ENCODE measurements around the gene KCND3.
A peak's percentile ranks its signal among the peaks of the same experiment; 100 is the strongest.

Gene KCND3

DNA sequence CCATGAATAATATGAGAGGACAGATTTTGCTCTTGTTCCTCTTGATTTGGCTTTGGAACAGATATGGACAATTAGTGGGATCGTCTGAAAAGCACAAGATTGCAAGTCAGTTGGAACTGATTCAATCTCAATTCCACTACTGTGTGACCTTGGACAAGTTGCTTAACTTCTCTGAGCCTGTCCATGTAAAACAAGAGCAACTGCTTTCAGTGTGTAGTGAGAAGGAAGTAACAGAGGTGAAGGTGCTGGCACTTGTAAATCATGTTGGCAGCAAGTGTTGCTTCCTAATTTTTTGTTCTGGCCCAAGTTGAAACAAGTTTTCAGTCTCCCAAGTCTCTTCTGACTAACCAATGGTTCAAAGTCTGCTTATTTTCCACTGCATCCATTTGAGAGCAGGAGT is 265.6 kb downstream of the KCND3 start:
- TF ChIP-seq BACH2 (CRISPR knock-in tag; IDR thresholded peaks at IDR 0.05; ENCODE audit: borderline replicate concordance) (no peak), ARNTL (CRISPR knock-in tag; IDR thresholded peaks at IDR 0.05; ENCODE audit: borderline replicate concordance, low read depth) (no peak), OSR1 (CRISPR knock-in tag; IDR thresholded peaks at IDR 0.05) (no peak), GLIS3 (CRISPR knock-in tag; IDR thresholded peaks at IDR 0.05) (no peak), TOX (CRISPR knock-in tag; IDR thresholded peaks at IDR 0.05; ENCODE audit: borderline replicate concordance) (no peak), SNAI2 (CRISPR knock-in tag; IDR thresholded peaks at IDR 0.05) (no peak)
- no peak for ATAC-seq

DNA sequence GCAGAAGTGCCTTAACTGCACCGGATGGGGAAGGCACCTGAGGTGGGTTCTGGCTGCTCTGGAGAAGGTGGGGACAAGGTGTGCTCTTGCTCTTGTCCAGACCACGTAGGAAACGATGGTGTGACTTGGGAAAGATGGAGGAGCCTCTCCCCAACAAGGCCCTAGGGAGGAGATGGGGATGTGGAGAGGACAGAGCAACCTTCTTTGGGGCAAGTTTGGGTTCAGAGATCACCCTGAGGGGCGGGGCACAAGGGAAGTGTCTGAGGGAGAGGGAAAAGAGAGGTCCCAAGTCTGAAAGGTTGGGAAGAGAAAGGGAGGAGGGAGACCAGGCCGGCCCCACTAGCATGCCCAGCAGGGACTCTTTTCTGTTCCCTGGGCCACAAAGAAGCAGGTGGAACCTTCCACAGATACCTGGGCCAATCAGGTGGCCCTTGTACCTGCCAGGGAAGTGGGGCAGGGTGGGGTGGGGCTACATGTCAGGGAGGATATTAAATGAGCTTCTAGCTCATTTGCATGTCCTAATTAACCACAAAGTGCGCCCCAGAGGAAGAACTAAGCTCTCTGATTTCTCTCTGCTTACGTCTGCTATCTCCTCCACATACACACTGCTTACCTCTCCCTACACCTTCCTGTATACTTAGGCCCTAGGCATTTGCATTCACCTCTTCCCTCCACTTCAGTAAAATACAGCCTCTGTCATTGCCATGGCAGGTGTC is 266.2 kb downstream of the KCND3 start:
- ATAC-seq = no peak
- TF ChIP-seq GLIS3 (CRISPR knock-in tag; IDR thresholded peaks at IDR 0.05) = no peak

DNA sequence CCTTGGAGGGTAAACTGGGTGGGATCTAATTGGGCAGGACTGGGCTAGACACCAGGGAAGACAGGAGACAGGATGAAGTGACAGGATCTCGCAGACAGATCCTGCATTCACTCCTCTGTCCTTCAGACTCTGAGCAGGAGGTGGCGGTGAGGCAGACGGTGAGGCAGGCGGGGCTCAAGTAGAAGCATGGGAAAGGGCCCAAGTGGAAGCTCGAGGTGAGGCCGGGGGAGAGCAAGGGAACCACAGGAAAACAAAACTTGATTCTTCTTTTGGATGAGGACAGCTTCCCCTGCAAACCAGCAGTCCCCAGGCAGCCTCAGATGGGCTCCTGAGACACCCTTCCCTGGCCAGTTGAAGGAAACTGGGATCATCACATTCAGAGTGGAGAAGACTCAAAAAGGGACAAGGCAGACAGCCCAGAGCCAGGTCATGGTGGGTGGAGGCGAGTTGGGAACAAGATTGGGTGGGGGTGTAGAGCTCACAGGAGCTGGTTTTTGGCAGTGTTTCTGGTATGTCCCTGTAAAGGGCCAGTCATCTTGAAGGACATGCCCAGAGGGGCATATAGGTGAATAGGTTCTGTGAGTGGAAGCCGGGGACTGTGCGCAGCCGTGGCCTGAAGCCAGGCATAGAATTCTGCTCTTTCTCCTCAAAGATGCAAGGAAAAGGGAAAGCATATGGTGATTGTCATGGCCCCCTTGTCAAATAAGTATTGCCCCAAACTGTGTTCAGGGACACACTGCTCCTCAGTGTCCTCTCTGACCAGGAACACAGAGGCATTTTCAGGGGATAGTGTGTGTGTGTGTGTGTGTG is 268.3 kb downstream of the KCND3 start:
- TF ChIP-seq OSR1 (CRISPR knock-in tag; IDR thresholded peaks at IDR 0.05) = no peak
- no peak for TF ChIP-seq ARNTL (CRISPR knock-in tag; IDR thresholded peaks at IDR 0.05; ENCODE audit: borderline replicate concordance, low read depth)
- no peak for TF ChIP-seq ISL1 (CRISPR knock-in tag; IDR thresholded peaks at IDR 0.05)
- TF ChIP-seq ZNF8 (CRISPR knock-in tag; IDR thresholded peaks at IDR 0.05) = no peak
- no peak for TF ChIP-seq ZNF70 (CRISPR knock-in tag; IDR thresholded peaks at IDR 0.05)
- TF ChIP-seq, protein P1, sequence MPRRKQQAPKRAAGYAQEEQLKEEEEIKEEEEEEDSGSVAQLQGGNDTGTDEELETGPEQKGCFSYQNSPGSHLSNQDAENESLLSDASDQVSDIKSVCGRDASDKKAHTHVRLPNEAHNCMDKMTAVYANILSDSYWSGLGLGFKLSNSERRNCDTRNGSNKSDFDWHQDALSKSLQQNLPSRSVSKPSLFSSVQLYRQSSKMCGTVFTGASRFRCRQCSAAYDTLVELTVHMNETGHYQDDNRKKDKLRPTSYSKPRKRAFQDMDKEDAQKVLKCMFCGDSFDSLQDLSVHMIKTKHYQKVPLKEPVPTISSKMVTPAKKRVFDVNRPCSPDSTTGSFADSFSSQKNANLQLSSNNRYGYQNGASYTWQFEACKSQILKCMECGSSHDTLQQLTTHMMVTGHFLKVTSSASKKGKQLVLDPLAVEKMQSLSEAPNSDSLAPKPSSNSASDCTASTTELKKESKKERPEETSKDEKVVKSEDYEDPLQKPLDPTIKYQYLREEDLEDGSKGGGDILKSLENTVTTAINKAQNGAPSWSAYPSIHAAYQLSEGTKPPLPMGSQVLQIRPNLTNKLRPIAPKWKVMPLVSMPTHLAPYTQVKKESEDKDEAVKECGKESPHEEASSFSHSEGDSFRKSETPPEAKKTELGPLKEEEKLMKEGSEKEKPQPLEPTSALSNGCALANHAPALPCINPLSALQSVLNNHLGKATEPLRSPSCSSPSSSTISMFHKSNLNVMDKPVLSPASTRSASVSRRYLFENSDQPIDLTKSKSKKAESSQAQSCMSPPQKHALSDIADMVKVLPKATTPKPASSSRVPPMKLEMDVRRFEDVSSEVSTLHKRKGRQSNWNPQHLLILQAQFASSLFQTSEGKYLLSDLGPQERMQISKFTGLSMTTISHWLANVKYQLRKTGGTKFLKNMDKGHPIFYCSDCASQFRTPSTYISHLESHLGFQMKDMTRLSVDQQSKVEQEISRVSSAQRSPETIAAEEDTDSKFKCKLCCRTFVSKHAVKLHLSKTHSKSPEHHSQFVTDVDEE (CRISPR knock-in tag; IDR thresholded peaks at IDR 0.05) = no peak
- TF ChIP-seq ZFP30 (CRISPR knock-in tag; IDR thresholded peaks at IDR 0.05) = no peak
- no peak for TF ChIP-seq CSDC2 (CRISPR knock-in tag; IDR thresholded peaks at IDR 0.05)
- ATAC-seq = peak; percentile 8; the same call in 2 of the 3 replicates

Measured in SK-N-SH treated with all-trans-retinoic acid at 6 μM for 48 hours (cell line).